HEK293T (cell line): ENCODE data around the gene UCMA.
A peak's percentile ranks its signal among the peaks of the same experiment; 100 is the strongest.

Experiments
- ARNT ChIP-seq: fragments of 450-650 bp; IDR thresholded peaks from 2 replicates; pipeline ENCODE4 v1.6.1; 2017; ENCODE audit warnings: mild to moderate bottlenecking
- BHLHE40 ChIP-seq: fragments of 450-650 bp; IDR thresholded peaks from 2 replicates; pipeline ENCODE4 v1.6.1; 2016; ENCODE audit warnings: mild to moderate bottlenecking, moderate library complexity, borderline replicate concordance
- CTBP1 ChIP-seq: fragments of 450-650 bp; IDR thresholded peaks from 2 replicates; pipeline ENCODE4 v1.6.1; 2016; ENCODE audit warnings: borderline replicate concordance
- ELF4 ChIP-seq: fragments of 450-650 bp; IDR thresholded peaks from 2 replicates; pipeline ENCODE4 v1.6.1; 2017; ENCODE audit warnings: antibody characterized with exemption
- FOXA1 ChIP-seq: fragments of 450-650 bp; IDR thresholded peaks from 2 replicates; pipeline ENCODE4 v1.6.1; 2016; ENCODE audit warnings: mild to moderate bottlenecking
- FOXK2 ChIP-seq: fragments of 450-650 bp; IDR thresholded peaks from 2 replicates; pipeline ENCODE4 v1.6.1; 2016; ENCODE audit warnings: mild to moderate bottlenecking
- FOXM1 ChIP-seq: fragments of 450-650 bp; IDR thresholded peaks from 2 replicates; pipeline ENCODE4 v1.6.1; 2017; ENCODE audit warnings: mild to moderate bottlenecking, borderline replicate concordance
- HDGF ChIP-seq: fragments of 450-650 bp; IDR thresholded peaks from 2 replicates; pipeline ENCODE4 v1.6.1; 2017; ENCODE audit warnings: antibody characterized with exemption, borderline replicate concordance
- NFRKB ChIP-seq: fragments of 450-650 bp; IDR thresholded peaks from 2 replicates; pipeline ENCODE4 v1.6.1; 2016; ENCODE audit warnings: mild to moderate bottlenecking, moderate library complexity
- SP1 ChIP-seq: fragments of 450-650 bp; IDR thresholded peaks from 2 replicates; pipeline ENCODE4 v1.6.1; 2017
- SUZ12 ChIP-seq: fragments of 450-650 bp; IDR thresholded peaks from 2 replicates; pipeline ENCODE4 v1.6.1; 2016; ENCODE audit warnings: mild to moderate bottlenecking
- TARDBP ChIP-seq: fragments of 450-650 bp; IDR thresholded peaks from 2 replicates; pipeline ENCODE4 v1.6.1; 2016
- ZNF384 ChIP-seq: fragments of 450-650 bp; IDR thresholded peaks from 2 replicates; pipeline ENCODE4 v1.6.1; 2016
- TF ChIP-seq, protein P1 (sequence below): fragments of 450-650 bp; IDR thresholded peaks from 2 replicates; pipeline ENCODE4 v1.6.1; 2016

GRCh38 chr10:13257621-13258140, 23.5 kb upstream of the UCMA start:
- TF ChIP-seq HDGF, result no peak
- TF ChIP-seq SUZ12, result no peak
- TF ChIP-seq TARDBP, result no peak
- no peak for TF ChIP-seq ARNT
- no peak for TF ChIP-seq BHLHE40
- TF ChIP-seq, protein P1, sequence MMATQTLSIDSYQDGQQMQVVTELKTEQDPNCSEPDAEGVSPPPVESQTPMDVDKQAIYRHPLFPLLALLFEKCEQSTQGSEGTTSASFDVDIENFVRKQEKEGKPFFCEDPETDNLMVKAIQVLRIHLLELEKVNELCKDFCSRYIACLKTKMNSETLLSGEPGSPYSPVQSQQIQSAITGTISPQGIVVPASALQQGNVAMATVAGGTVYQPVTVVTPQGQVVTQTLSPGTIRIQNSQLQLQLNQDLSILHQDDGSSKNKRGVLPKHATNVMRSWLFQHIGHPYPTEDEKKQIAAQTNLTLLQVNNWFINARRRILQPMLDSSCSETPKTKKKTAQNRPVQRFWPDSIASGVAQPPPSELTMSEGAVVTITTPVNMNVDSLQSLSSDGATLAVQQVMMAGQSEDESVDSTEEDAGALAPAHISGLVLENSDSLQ, result peak; percentile 43; the same call in 1 of the 2 replicates
- TF ChIP-seq SP1, result no peak
- no peak for TF ChIP-seq FOXA1
- no peak for TF ChIP-seq ELF4
- TF ChIP-seq CTBP1, result no peak
- TF ChIP-seq FOXK2, result no peak
- no peak for TF ChIP-seq ZNF384
- TF ChIP-seq FOXM1, result no peak
- no peak for TF ChIP-seq NFRKB
